Glutamatergic neuron (in vitro differentiated cells): ENCODE results near the gene PRKAR1B. TPM values are rescaled to one million over a fixed set of nuclear protein-coding genes. Genes with fewer than 3 reads are reported as not detected.

Source experiments
- DNase-seq: peaks from one replicate; pipeline ENCODE4 v3.0.0; 2022
- H3K27ac Mint-ChIP-seq: one replicate; pipeline ENCODE4 v1.8.0; 2020; ENCODE audit warnings: mild to moderate bottlenecking, mixed read lengths, inconsistent platforms; ENCODE audit not compliant: unreplicated experiment
- H3K27me3 Mint-ChIP-seq: one replicate; pipeline ENCODE4 v1.8.0; 2020; ENCODE audit warnings: mild to moderate bottlenecking, moderate library complexity, mixed read lengths, inconsistent platforms; ENCODE audit not compliant: unreplicated experiment
- H3K36me3 Mint-ChIP-seq: one replicate; pipeline ENCODE4 v1.8.0; 2020; ENCODE audit warnings: mild to moderate bottlenecking, mixed read lengths, inconsistent platforms; ENCODE audit not compliant: unreplicated experiment
- H3K4me1 Mint-ChIP-seq: one replicate; pipeline ENCODE4 v1.8.0; 2020; ENCODE audit warnings: mild to moderate bottlenecking, low read depth, mixed read lengths, inconsistent platforms; ENCODE audit not compliant: unreplicated experiment
- H3K4me3 Mint-ChIP-seq: one replicate; pipeline ENCODE4 v1.8.0; 2020; ENCODE audit warnings: mild to moderate bottlenecking, mixed read lengths, inconsistent platforms; ENCODE audit not compliant: unreplicated experiment
- H3K9me3 Mint-ChIP-seq: one replicate; pipeline ENCODE4 v1.8.0; 2020; ENCODE audit warnings: mild to moderate bottlenecking, moderate library complexity, mixed read lengths, inconsistent platforms; ENCODE audit not compliant: unreplicated experiment
- total RNA-seq: library from RNA; stranded (reverse); fragmentation: NEBNext Ultra II Directional; extraction: Animal tissue kit (Norgen Biotek cat#: 25700); gene quantifications from one replicate; pipeline ENCODE4 v1.2.1, GENCODE V29; 2021; ENCODE audit not compliant: unreplicated experiment
- TF ChIP-seq, protein P1 (sequence below): fragments of 200-600 bp; sonication (generic); IDR thresholded peaks from one replicate; pipeline ENCODE4 v1.5.0; 2021; ENCODE audit not compliant: partially characterized antibody, unreplicated experiment

PRKAR1B gene
- total RNA-seq, 1 donor from 2014 or later = 12.8 TPM

DNA sequence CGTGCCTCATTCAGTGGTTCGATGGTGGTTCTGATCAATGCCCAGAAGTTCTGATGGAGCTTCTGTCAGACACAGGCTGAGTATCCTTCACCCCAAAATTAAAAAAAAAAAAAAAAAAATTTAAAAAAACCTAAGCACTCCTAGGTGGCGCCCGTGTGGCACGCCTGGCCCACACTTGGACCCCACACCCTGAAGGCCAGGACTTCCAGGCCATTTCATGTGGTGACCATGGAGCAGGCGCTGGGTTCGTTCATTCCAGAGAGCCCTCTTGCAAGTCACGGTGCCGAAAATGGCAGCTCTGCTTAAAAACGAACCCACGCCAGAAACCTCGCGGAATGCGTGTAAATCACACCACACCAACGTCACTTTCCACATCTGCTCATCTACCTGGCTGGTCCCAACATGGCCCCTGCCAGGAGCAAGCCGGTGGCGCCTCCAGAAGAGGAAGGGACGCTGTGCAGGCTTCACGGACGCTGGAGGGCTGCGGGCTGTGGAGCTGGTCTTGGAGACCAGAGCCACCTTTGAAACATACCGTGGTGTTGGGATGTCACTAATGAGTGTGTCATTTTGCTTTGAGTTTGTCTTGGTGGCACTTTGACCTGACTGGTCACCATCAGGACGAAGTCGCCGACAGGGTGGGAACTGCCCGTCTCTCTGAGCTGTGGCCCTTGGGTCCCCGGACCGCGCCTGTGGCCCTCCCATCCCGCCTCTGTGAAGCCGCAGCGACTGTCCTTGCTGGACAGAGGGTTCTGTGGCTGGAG lies 46.0 kb upstream of the PRKAR1B start:
- no peaks in the 10 kb centered on the region for H3K36me3 Mint-ChIP-seq
- H3K4me3 Mint-ChIP-seq = no peak overlapping the region
- H3K27me3 Mint-ChIP-seq = peaks cover 3% of the 10 kb centered on the region
- H3K9me3 Mint-ChIP-seq = peaks cover 3% of the 10 kb centered on the region
- TF ChIP-seq, protein P1, sequence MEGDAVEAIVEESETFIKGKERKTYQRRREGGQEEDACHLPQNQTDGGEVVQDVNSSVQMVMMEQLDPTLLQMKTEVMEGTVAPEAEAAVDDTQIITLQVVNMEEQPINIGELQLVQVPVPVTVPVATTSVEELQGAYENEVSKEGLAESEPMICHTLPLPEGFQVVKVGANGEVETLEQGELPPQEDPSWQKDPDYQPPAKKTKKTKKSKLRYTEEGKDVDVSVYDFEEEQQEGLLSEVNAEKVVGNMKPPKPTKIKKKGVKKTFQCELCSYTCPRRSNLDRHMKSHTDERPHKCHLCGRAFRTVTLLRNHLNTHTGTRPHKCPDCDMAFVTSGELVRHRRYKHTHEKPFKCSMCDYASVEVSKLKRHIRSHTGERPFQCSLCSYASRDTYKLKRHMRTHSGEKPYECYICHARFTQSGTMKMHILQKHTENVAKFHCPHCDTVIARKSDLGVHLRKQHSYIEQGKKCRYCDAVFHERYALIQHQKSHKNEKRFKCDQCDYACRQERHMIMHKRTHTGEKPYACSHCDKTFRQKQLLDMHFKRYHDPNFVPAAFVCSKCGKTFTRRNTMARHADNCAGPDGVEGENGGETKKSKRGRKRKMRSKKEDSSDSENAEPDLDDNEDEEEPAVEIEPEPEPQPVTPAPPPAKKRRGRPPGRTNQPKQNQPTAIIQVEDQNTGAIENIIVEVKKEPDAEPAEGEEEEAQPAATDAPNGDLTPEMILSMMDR = no peak
- H3K27ac Mint-ChIP-seq = no peak overlapping the region
- no peak for DNase-seq
- H3K4me1 Mint-ChIP-seq = peaks cover 1% of the 10 kb centered on the region

DNA sequence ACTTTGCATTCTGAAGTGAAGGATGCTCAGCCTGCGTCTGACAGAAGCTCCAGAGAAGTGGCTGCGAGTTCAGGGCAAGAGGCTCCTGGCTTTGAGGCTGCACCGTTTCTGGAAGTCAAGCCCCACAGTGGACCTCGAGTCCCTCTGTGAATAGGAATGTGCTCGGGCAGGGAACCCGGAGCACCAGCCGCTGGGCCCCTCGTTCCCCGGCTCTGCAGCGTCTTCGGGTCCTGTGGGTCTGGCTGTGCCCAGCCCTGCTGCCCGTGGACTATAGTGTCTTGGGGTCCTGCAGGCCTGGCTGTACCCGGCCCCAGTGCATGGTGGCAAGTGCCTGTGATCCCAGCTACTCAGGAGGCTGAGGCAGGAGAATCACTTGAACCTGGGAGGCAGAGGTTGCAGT lies 45.3 kb upstream of the PRKAR1B start:
- Mint-ChIP-seq H3K36me3 (no peaks in the 10 kb centered on the region), H3K27me3 (peaks cover 4% of the 10 kb centered on the region), H3K4me1 (peaks cover 3% of the 10 kb centered on the region), H3K4me3 (no peak overlapping the region), H3K9me3 (peaks cover 4% of the 10 kb centered on the region), H3K27ac (no peak overlapping the region)
- no peak for DNase-seq
- TF ChIP-seq, protein P1 = no peak

DNA sequence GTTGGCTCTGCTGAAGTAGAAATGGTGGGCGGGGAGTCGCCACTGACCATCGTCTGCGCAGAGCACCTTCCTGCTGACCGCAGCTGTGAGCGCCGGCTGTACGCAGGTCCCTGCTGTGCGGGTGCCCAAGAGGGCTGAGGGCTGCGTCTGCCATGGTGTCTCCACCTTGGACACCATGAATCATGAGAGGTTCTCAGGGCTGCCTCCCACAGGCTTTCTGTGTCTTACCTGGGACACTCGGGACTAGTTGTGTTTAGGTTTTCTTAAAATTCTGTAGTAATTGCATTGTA lies 44.9 kb upstream of the PRKAR1B start:
- peaks cover 6% of the 10 kb centered on the region for H3K9me3 Mint-ChIP-seq
- H3K27ac Mint-ChIP-seq = no peak overlapping the region
- H3K4me3 Mint-ChIP-seq = no peak overlapping the region
- peaks cover 4% of the 10 kb centered on the region for H3K4me1 Mint-ChIP-seq
- H3K27me3 Mint-ChIP-seq = peaks cover 2% of the 10 kb centered on the region
- no peaks in the 10 kb centered on the region for H3K36me3 Mint-ChIP-seq
- TF ChIP-seq, protein P1 = no peak
- DNase-seq = no peak

DNA sequence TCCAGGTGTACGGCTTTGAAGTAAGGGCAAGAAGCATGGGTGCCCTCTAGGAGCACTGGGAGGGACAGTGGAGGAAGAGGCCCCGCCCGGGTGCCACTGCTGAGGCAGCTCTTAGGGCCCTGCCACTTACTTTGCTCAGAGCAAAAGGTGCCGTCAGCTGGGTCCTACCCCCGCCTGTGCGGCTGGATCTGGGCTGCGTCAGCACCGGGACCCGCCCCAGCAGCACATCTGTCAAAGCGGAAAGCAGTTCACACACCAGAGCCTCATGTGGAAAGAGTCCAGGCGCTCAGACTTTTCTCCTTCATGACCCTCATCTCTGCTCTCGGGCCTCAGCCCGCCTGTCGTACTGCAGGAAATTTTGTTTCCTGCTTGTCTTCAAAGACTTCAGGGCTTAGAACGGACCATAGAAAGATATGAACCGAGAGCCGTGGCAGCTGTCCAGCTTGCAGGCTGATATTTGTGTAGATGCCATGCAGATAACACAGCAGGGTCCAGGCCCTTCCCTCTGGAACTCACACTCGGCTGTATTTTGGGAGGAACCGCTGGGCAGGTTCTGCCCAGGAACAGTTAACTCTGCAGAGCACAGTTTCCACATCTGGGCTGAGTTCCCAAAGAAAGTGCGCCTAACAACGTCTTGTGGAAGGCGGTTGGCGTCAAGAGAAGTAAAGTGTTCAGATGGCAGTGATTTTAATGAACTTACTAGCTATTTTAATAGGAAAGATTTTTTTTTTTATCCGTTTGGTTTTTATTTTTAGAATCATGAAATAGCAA lies 44.3 kb upstream of the PRKAR1B start:
- H3K9me3 Mint-ChIP-seq = peaks cover 6% of the 10 kb centered on the region
- no peak for DNase-seq
- H3K4me3 Mint-ChIP-seq = no peak overlapping the region
- peaks cover 4% of the 10 kb centered on the region for H3K4me1 Mint-ChIP-seq
- TF ChIP-seq, protein P1 = no peak
- peaks cover 2% of the 10 kb centered on the region for H3K27me3 Mint-ChIP-seq
- no peaks in the 10 kb centered on the region for H3K36me3 Mint-ChIP-seq
- no peak overlapping the region for H3K27ac Mint-ChIP-seq

DNA sequence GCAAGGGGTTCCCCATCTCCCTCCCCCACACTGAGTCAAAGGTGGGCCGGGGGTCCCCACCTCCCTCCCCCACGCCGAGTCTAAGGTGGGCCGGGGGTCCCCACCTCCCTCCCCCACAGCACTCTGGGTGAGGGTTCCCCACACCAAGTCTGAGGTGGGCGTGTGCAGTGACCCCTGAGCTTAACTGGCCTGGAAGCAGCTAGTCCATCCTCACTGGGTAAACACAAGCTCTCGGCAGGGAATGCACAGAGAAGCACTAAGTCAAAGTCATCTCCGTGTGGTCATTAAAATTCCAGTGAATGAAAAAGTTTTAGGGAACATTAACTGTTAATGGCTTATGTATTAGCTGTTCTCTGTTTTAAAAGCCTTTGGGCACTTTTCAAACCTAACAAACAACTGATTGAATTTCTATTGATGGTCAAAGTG lies 43.7 kb upstream of the PRKAR1B start:
- TF ChIP-seq, protein P1 = no peak
- peaks cover 6% of the 10 kb centered on the region for H3K9me3 Mint-ChIP-seq
- no peak overlapping the region for H3K27ac Mint-ChIP-seq
- H3K27me3 Mint-ChIP-seq = peaks cover 2% of the 10 kb centered on the region
- no peak overlapping the region for H3K4me3 Mint-ChIP-seq
- no peak for DNase-seq
- peaks cover 4% of the 10 kb centered on the region for H3K4me1 Mint-ChIP-seq
- H3K36me3 Mint-ChIP-seq = no peaks in the 10 kb centered on the region
